AG04450 (cell line): ENCODE results near the gene PKNOX2. TPM values are rescaled to one million over a fixed set of nuclear protein-coding genes. Genes with fewer than 3 reads are reported as not detected.

ENCODE experiments used
- CTCF ChIA-PET: fragments of 300-600, 350-600 bp; formaldehyde crosslinking; extraction: SDS; loops from one replicate; lab custom pipeline; 2022; ENCODE audit warnings: antibody characterized with exemption, inconsistent platforms; lab: Charles Lee
- POLR2A ChIA-PET: fragments of 350-600 bp; formaldehyde crosslinking; extraction: SDS; loops from one replicate; lab custom pipeline; 2021; ENCODE audit warnings: antibody characterized with exemption, inconsistent platforms; lab: Yijun Ruan, JAX
- DNase-seq: peaks from one replicate; pipeline ENCODE4 v3.0.0-alpha.2; 2011; ENCODE audit warnings: low read depth, low spot score
- H3K27ac ChIP-seq: one replicate; pipeline ENCODE4 v1.5.1; 2012; ENCODE audit warnings: low read depth, low read length, control low read depth
- H3K27me3 ChIP-seq: one replicate; pipeline ENCODE4 v1.6.0; 2012; ENCODE audit warnings: low read length; ENCODE audit not compliant: control insufficient read depth, insufficient read depth
- H3K4me3 ChIP-seq: 2 replicates; pipeline ENCODE4 v1.5.1; 2011; ENCODE audit warnings: mild to moderate bottlenecking, low read depth, low read length, control low read depth
- H3K9me3 ChIP-seq: 2 replicates; pipeline ENCODE4 v1.5.1; 2012; ENCODE audit warnings: low read length; ENCODE audit not compliant: control insufficient read depth, insufficient read depth
- polyA plus RNA-seq: library from polyadenylated mRNA; depleted of rRNA; stranded (reverse); fragments of >200 nt; gene quantifications from 2 replicates; pipeline ENCODE4 v1.2.3, GENCODE V29; 2011
- TF ChIP-seq, protein P1 (sequence below): IDR thresholded peaks from 2 replicates; pipeline ENCODE4 v1.5.1; 2011; ENCODE audit warnings: low read depth, low read length, control low read depth, inconsistent platforms

The PKNOX2 gene
- polyA plus RNA-seq, 1 experiment, result 3.0 TPM

DNA sequence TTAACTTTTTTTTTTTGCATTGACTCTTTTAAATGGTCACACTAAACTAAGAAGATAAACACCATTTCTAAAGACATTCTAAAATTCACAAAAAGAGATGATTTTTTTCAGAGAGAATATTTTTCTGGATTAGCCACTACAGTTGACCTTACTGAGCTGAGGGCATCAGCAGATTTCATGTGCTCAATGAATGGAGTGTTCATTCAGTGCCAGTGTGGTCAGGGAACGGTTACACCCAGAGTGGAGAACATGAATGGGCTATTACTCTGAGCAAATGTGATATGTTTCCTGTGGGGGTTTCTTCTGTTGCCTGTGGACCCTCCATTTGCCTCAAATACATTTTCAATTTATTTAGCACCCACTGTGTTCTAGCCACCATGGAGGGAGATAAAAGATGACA lies 19.1 kb downstream of the PKNOX2 start:
- peaks cover 2% of the 10 kb centered on the region; the same call in 1 of the 2 replicates for H3K9me3 ChIP-seq
- no peak overlapping the region for H3K27ac ChIP-seq
- ChIA-PET CTCF (no interaction called here), POLR2A (interaction anchor here (0.7 kb wide), 1 partner anchor 79 kb away, joined by 7 read pairs; no protein-coding TSS in a partner anchor)
- TF ChIP-seq, protein P1, sequence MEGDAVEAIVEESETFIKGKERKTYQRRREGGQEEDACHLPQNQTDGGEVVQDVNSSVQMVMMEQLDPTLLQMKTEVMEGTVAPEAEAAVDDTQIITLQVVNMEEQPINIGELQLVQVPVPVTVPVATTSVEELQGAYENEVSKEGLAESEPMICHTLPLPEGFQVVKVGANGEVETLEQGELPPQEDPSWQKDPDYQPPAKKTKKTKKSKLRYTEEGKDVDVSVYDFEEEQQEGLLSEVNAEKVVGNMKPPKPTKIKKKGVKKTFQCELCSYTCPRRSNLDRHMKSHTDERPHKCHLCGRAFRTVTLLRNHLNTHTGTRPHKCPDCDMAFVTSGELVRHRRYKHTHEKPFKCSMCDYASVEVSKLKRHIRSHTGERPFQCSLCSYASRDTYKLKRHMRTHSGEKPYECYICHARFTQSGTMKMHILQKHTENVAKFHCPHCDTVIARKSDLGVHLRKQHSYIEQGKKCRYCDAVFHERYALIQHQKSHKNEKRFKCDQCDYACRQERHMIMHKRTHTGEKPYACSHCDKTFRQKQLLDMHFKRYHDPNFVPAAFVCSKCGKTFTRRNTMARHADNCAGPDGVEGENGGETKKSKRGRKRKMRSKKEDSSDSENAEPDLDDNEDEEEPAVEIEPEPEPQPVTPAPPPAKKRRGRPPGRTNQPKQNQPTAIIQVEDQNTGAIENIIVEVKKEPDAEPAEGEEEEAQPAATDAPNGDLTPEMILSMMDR, result no peak
- peaks cover 11% of the 10 kb centered on the region for H3K27me3 ChIP-seq
- no peak overlapping the region for H3K4me3 ChIP-seq
- DNase-seq, result no peak

DNA sequence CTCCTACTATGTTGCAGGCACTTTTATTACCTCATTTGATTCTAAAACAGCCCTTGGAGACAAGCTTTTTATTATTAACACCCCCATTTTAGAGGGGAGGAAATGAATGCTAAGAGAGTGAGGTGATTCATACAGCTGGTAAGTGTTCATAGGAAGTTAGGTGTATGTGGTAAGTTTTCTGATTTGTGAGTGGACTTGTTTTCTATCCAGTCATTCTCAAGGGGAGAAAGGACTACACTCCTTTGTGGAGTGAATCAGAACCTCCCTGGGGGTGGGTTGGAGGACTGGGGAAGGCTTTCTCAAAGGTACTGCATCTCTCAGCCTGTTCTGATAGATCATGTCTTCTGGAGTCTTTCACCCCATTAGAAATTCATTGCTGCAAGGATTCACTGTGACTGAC lies 23.5 kb downstream of the PKNOX2 start:
- no peak overlapping the region for H3K4me3 ChIP-seq
- no peak for DNase-seq
- H3K9me3 ChIP-seq, result peaks cover 2% of the 10 kb centered on the region; the same call in 1 of the 2 replicates
- ChIA-PET CTCF (interaction anchor here (0.8 kb wide), 1 partner anchor 158 kb away, joined by 4 read pairs; no protein-coding TSS in a partner anchor), POLR2A (no interaction called here)
- H3K27me3 ChIP-seq, result peaks cover 8% of the 10 kb centered on the region
- TF ChIP-seq, protein P1, result no peak
- H3K27ac ChIP-seq, result no peak overlapping the region

GRCh38 chr11:125190566-125190965 lies 26.0 kb downstream of the PKNOX2 start:
- TF ChIP-seq, protein P1, result no peak
- ChIA-PET CTCF (no interaction called here), POLR2A (no interaction called here)
- H3K27me3 ChIP-seq, result peaks cover 12% of the 10 kb centered on the region
- no peak overlapping the region for H3K27ac ChIP-seq
- DNase-seq, result no peak
- peaks cover 2% of the 10 kb centered on the region; the same call in 1 of the 2 replicates for H3K9me3 ChIP-seq
- H3K4me3 ChIP-seq, result no peak overlapping the region

GRCh38 chr11:125192183-125192582 lies 27.6 kb downstream of the PKNOX2 start:
- ChIA-PET CTCF (no interaction called here), POLR2A (no interaction called here)
- Histone ChIP-seq H3K27ac (no peak overlapping the region), H3K9me3 (peaks cover 2% of the 10 kb centered on the region; the same call in 1 of the 2 replicates), H3K4me3 (no peak overlapping the region), H3K27me3 (peaks cover 16% of the 10 kb centered on the region)
- no peak for DNase-seq
- TF ChIP-seq, protein P1, result no peak

- peaks cover 13% of the 10 kb centered on the region for H3K27me3 ChIP-seq
- ChIA-PET POLR2A (no interaction called here), CTCF (interaction anchor here (0.6 kb wide), 1 partner anchor 142 kb away, joined by 6 read pairs; no protein-coding TSS in a partner anchor)
- TF ChIP-seq, protein P1, result no peak
- no peak overlapping the region for H3K4me3 ChIP-seq
- no peak for DNase-seq
- no peak overlapping the region for H3K27ac ChIP-seq
- H3K9me3 ChIP-seq, result peaks cover 8% of the 10 kb centered on the region; the same call in 1 of the 2 replicates
Measured at GRCh38 chr11:125192717-125193415, 28.3 kb downstream of the PKNOX2 start.
